Activated T-cell treated with anti-CD3 and anti-CD28 coated beads, Interleukin-2, amount 50 U/mL, for 1 hour (primary cell): ENCODE results near the gene PODN.

ENCODE experiments used
- DNase-seq: peaks from one replicate; pipeline ENCODE4 v3.0.0-alpha.2; 2020

PODN gene, protein sequence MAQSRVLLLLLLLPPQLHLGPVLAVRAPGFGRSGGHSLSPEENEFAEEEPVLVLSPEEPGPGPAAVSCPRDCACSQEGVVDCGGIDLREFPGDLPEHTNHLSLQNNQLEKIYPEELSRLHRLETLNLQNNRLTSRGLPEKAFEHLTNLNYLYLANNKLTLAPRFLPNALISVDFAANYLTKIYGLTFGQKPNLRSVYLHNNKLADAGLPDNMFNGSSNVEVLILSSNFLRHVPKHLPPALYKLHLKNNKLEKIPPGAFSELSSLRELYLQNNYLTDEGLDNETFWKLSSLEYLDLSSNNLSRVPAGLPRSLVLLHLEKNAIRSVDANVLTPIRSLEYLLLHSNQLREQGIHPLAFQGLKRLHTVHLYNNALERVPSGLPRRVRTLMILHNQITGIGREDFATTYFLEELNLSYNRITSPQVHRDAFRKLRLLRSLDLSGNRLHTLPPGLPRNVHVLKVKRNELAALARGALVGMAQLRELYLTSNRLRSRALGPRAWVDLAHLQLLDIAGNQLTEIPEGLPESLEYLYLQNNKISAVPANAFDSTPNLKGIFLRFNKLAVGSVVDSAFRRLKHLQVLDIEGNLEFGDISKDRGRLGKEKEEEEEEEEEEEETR

DNA sequence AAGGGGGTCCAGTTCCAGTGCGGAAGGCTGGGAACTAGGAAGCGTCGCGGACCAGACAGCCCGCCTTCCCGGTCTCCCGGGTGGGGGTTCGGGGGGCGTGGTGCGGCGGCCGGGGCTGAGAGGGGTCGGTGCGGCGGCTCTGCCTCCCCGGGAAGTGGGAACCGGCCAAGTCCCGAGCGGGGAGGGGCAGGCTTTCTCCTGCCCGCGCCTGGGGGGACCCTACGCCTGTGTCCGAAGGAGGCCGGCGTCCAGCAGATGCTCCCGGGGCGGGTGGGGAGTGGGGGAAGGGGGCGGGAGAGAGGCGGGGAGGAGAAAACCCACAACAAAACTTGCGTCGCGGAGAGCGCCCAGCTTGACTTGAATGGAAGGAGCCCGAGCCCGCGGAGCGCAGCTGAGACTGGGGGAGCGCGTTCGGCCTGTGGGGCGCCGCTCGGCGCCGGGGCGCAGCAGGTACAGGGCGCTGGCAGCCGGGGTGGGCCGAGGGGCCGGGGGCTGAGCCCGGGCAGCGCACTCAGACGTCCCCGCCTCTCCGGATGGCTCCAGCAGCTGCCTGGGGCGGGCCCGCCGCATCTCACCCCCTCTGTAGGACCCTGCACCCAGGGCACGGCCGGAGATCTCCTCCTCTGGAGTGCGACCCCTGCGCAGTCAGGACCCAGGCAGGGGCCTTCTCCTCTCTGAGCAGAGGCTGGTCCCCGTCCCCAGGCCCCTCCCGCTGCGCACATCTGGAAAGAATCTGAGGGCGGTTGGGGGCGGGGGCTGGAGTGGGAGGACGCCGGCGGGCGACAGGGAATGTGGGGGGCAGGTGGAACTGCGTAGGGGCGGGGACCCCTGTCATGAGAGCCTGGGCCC, at the start of gene PODN:
Gene PODN (plus strand): TSS at position 355 of the 849 bp plus-strand sequence. CDS start 7,643 bp downstream, outside the sequence.
- no peak for DNase-seq

DNA sequence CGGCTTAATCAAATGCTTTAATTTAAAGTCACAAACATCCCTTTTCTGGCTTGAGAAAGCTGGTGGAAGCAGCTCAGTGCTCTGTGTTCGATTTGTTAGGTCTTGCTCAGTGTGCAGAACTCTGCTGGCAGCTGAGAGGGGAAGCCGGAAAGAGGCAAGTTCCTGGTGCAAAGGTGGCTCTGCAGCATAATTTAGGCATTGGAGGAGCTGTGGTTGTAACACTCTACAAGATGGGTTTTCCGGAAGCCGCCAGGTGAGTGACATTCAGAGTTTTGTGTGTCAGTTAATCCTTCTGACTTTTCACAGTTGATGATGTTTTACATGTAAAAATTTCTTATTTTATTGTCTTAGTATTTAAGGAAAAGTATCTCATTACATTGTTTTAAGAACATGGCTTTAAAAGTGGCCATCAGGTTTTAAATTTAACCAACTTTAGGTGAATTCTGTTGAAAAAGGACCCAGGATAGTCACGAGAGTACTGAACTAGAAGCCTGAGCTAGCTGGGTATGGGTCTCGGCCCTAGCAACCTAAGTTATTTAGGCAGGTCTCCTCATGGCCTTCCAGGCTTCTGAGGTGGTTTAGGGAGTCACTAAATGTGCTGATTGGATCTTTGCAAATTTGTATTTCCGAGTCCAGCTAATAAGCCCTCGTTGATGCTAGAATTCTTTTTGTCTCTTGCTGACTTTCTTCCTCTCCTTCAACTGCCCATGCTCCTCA, 47.1 kb upstream of the PODN start:
- peak; percentile 62 for DNase-seq

DNA sequence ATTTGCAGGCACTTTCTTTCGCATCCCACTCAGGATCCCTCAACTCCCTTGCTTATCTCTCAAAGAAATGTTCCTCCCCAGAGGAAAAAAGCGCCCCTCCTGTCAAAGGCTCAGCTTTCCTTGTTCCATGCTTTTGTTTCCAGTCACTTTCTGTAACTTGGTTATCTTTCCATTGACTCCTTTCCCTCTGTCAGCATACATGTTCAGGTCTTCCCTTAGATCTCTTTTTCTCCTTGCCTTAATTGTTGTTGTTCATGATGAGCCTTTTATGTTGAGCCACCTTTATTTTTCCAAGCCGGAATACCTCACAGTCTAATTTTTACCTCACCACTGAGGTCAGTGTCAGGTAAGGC, 46.5 kb upstream of the PODN start:
- no peak for DNase-seq

DNA sequence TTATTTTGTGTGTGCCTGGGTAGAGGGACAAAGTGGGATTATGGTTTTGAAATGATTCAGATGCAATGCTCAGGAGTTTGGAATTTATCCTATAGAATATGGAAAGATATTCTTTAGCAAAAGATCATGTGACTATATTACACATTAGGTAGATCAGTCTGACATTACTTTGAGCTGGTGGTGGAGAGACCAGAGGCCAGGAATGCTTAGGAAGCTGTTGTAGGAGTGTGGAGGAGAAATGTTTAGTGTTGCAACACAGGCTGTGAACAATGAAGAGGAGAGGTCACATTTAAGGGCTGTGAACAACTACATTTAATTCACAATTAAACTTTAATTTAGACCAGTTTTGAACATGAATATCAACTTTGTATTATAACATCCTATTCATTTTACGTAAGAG, 45.3 kb upstream of the PODN start:
- DNase-seq, result no peak

DNA sequence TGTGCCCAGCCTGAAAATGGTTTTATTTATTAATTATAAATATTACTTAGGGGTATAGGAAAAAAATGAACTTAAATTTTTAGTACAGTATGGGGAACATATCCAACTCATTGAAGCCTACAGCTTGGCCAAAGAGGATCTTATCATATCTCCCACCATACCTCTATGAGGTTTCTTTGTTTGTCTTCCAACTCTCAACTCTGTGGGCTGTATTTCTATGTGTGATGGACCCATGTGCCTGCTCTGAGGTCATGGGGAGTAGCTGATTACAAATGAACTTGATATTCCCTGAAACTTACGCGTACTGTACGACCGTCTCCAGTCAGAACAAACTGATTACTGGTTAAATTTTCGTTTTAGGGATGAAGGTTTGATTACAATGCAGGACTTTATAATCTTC, 41.4 kb upstream of the PODN start:
- DNase-seq, result no peak

DNA sequence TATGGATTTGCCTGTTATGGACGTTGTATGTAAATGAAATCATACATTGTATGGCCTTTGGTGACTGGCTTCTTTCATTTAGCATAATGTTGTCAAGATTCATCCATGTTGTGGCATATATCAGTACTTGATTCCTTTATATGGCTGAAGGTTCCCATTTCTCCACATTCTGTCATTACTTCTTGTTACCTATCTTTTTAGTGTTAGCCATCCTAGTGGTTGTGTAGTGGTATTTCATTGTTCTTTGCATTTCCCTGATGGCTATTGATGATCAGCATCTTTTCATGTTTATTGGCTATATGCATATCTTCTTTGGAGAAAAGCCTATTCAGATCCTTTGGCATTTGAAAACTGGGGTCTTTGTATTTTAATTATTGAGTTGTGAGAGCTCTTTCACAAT, 39.8 kb upstream of the PODN start:
- no peak for DNase-seq

DNA sequence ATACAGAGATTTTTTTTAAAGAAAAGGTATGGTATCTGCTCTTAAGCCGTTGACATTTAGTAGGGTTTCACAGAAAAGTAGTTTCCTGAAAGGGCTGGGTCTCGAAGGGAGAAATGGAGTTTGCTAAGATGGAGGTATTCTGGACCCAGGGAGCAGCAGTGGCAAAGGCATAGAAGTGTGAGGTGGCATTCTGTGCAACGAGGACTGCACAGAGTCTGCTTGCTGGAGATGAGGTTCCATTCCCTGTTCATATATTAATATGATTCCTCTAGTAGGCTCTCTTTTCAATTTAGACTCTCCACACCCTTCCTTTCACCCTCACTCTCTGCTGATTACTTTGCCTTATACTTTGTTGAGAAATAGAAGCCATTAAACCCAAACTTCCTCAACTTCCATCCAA, 38.5 kb upstream of the PODN start:
- DNase-seq, result no peak

DNA sequence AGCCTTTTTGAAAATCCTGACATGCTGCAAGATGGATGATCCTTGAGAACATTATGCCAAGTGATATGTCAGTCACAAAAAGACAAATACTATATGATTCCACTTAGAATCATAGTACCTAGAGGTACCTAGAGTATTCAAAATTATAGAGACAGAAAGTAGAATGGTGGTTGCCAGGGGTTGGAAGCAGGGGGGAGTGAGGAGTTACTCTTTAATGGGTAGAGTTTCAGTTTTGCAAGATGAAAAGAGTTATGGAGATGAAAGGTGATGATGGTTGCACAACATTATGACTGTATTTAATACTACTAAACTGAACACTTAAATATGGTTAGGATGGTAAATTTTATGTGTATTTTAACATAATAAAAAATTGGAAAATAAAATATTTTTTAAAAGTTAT, 37.9 kb upstream of the PODN start:
- DNase-seq, result no peak

DNA sequence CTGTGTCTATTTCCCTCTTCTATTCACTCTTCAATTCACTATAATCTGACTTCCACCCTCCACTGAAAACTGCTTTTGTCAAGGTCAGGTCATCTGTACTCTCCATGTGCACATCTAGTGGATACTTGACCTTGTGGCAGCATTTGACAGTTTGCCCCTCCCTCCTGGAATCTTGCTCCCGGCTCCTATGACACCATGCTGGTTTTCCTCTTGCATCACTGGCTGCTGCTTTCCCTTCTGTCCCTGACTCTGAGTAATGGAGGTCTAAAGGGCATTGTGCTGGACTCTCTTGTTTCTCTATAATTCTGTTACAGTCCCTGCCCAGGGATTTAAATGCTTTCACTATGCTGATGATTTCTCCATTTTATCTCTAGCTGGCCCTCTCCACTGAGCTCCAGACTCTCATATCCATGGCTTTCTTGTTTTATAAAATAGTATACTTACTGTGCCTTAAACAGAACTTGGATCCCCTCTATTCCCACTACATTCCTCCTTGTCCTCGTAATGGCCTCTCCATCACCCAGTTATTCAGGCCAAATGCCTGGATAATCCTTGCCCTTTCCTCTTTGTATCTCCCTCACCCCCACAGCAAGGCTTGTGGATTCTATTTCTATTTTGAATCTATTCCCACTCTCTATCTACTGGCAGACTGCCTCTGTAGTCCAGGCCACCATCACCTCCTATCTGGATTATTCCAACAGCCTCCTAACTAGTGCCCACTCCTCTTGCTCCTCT, 36.8 kb upstream of the PODN start:
- no peak for DNase-seq

DNA sequence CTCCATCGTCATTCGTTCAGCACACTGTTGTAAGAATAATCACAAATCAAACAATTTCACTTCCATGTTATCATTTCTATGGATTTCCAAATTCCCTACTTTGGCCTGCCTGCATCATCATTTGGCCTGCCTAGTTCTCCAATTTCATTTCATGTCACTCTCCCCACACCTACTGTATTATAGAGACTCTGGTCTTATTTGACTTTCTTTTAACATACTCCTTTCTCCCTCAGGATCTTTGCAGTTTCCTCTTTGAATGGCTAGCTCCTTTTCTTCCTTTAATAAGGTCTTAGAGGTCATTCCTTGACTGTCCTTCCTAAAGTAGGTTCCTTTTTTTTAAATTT, 36.3 kb upstream of the PODN start:
- no peak for DNase-seq

DNA sequence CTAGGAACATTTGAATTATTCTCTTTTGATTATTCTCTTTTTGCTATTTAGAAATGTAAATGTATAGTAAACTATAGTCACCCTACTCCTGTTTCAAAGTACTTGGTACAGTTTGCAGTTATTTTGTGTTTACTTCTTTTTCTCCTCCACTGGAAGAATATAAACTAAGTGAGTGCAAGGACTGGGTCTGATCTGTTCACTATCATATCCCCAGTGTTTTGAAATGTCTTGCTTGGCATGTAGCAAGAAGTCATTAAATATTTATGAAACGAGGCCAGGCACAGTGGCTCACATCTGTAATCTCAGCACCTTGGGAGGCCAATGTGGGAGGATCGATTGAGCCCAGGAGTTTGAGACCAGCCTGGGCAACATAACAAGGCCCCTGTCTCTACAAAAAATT, 35.8 kb upstream of the PODN start:
- DNase-seq, result no peak

DNA sequence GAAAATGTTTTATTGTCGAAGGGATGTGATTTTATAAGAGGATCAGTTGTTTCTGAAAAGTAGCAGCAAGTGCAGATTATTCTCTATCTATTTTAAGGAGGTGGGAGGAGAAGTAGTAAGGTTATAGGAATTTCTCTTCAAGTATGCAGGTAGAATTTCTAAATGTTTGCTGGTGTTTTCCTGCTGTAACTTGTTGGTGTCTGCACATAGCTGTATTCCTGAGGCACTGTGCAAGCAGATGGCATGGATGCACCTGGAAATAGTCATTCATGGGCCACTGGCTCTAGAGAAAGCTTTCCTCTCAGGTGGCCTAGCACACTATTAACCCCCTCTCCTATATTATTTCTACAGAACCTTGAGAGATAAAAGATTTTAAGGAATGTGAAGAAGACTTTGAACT, 30.3 kb upstream of the PODN start:
- no peak for DNase-seq

DNA sequence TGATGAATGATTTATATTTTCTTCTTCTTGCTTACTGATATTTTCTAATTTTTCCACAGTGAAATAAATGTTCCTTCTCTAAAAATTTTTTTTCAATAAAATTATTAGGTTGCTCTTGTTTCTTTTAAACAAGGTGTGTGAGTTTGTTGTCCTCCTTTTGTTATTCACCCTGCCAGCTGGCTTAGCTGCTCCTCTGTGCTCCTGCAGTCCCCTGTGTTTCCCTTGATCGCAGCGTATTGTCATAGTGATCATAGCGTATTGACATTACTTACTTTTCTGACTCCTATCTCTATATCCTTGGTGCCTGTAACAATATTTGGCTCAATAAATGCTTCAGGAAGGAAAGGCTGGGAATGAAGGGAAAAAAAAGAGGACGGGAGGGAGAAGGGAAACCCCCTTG, 24.9 kb upstream of the PODN start:
- no peak for DNase-seq

DNA sequence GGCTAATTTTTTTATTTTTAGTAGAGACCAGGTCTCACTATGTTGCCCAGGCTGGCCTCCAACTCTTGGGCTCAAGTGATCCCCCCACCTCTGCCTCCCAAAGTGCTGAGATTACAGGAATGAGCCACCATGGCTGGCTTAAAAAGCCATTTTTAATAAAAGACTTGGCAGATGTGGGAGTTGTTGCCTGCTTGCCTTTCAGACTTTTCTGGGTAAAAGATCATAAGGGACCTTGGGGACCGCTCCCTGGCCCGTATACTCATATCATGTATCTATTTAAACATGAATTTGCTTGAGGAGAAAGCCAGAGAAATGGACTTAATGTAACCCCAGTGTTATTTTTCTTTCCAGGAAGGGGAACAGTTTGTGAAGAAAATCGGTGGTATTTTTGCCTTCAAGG, 23.4 kb upstream of the PODN start:
- DNase-seq, result no peak

DNA sequence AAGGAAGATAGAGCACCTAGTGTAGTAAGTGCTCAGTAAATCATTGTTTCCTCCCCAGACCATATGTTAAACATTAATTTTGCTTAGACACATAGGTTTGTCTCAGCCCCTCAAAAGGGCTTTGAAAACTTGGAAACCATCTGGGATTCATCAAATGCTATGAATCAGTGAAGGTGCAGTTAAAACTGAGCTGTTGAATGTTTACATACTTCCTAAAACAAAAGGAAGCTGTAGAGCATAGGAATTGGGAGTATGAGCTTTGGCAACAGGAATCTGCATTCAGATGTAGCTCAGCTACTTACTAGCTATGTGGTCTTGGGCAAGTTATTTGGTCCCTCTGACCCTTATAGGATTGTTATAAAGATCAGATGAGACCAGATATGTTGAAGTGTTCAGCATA, 18.7 kb upstream of the PODN start:
- DNase-seq, result no peak

DNA sequence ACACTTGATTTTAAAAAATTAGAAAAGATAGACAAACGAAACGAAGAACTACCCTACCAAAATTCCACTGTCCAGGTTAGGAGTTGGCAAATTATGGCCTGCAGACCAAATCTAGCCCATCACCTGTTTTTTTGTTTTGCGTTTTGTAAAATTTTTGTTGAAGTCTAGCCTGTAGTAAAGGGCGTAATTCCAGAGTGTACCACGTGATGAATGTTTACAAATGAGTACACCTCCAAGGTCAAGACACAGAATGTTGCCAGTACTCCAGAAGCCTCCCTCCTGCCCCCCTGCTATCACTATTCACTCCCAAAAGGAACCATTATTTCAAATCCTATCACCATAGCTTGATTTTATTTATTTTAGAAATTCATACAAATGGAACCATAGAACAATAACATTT, 17.1 kb upstream of the PODN start:
- no peak for DNase-seq

DNA sequence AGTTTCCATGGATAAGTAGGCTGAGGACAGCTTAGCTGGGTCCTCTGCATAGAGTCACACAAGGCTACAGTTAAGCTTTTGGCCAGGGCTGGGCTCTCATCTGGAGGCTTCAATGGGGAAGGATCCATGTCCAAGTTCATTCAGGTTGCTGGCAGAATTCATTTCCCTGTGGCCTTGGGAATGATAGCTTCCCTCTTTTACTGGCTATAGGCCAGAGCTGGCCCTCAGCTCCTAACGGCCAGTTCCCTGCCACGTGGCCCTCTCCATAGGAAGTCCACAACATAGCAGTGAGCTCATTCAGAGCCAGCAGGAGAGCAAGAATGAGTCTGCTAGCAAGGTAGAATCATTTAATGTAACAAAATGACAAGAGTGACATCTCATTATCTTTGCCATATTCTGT, 15.1 kb upstream of the PODN start:
- no peak for DNase-seq

DNA sequence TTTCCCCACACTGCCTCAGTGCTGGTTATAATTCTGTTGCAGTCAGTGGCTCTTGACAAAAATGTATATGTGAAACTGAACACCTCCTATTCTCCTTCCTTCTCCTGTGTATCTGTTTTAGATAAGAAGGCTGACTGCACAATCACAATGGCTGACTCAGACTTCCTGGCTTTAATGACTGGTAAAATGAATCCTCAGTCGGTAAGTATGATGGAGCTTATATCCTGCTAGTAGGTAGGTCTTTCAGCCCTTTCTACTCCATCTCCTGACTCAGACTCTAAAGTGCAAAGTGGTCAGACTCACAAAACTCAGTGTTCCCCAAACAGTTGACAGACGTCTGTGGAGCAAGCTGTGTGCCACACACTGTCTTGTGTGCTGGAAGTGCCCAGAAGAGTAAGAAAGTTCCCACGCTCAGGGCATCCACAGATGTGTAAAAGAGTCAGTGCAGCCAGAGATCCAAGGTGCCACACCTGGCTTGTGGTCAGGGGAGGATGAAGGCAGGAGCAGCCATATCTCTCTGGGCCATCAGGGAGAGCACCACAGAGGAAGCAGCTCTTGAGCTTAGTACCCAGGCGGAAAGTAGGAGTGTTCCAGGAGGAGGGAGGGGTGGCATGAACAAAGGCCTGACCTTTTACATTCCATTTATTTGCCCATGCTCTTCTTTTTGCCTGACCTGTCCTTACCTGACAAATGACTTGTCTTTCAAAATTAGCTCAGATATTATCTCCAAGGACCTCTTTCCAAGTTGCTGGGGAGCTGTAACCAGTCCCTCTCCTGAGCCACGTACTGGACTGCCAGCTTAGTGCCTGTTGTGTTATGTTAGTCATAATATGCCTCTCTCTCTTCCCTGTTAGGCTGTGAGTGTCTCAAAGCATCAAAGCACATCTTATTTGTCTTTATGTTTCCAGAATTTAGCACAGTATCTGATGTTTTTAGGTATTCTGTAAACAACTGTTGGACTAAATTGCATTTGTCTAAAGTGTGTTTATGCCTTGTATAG, 14.0 kb upstream of the PODN start:
- no peak for DNase-seq

DNA sequence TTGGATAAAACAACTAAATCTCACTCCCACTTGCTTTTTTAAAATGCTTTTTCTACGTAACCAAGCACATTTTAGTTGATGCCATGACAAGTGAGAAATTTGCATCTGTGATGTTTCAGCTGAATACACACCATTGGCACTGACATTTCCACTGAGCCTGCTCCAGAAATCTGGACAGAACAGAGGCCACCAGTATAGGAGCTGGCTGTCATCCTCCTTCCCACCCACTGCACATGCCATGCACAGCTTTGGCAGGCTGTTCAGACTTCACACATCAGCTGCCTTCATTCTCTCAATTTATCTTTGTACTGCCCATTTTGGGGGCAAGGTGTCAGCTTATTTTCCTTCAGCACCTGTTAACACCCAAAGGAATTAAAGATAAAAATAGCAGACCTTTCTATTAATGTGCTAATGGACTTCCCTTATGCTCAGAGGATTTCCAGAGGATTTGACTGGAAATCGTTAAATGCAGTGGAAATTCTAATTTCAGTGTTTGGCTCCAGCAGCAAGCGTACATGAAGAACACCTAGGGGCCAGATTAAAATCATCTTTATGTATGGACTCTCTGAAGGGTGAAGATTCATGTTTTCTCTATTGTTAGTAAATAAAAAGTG, 12.9 kb upstream of the PODN start:
- DNase-seq, result no peak

DNA sequence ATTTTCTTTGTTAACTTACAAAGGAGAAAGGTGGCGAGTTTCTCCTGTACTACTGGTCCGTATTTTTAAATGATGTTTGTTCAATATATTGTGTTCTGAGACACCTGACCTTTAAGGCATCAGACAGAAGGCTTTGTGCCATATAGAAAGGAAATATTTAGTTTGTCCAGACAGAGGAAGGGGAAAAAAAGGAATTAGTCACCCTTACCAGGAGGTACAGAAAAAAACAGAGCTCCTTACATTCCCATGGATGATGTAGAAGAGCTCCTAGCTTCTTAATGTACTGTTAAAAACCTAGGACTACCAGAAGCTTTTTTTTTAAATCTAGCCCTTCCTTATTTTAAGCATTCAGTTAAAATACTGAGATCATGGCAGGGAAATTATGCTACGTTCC, 12.4 kb upstream of the PODN start:
- DNase-seq, result no peak

DNA sequence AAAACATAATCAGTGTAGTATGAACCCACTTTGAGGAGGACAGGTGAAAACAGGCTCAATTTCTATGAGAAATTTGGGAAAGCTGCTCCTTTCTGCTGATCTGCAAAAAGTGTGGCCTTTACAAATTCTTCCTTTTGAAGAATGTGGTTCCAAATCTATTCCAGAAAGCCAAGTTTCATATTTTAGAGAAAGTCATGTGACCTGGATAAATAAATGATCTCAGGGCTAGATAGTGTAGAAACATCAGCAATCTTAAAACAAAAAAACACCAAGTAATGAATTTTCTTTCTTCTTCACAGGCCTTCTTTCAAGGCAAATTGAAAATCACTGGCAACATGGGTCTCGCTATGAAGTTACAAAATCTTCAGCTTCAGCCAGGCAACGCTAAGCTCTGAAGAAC, 11.7 kb upstream of the PODN start:
- no peak for DNase-seq
